NCI-H2171 treated with DMSO at 0.1 percent for 48 hours (cell line): Measurements from ENCODE around the gene HDAC4.

ENCODE experiments used
- DNase-seq: peaks from one replicate; lab custom pipeline; 2025; lab: John Stamatoyannopoulos, UW

The HDAC4 gene

GRCh38 chr2:239425631-239426030 is 24.8 kb upstream of the HDAC4 start:
- no peak for DNase-seq

- DNase-seq, result no peak
These were observed 23.7 kb upstream of the HDAC4 start for GRCh38 chr2:239424337-239425045.

- no peak for DNase-seq
These were observed 22.7 kb upstream of the HDAC4 start for GRCh38 chr2:239423551-239423950.

- DNase-seq, result no peak
These were observed 21.0 kb upstream of the HDAC4 start for GRCh38 chr2:239421851-239422250.

- no peak for DNase-seq
These were observed 19.3 kb upstream of the HDAC4 start for GRCh38 chr2:239420082-239420481.

GRCh38 chr2:239418918-239419317 is 18.1 kb upstream of the HDAC4 start:
- no peak for DNase-seq

GRCh38 chr2:239412905-239413603 is 12.2 kb upstream of the HDAC4 start:
- DNase-seq, result no peak

GRCh38 chr2:239411549-239412319 is 10.9 kb upstream of the HDAC4 start:
- no peak for DNase-seq

- DNase-seq, result no peak
These were observed 10.3 kb upstream of the HDAC4 start for GRCh38 chr2:239411117-239411516.

GRCh38 chr2:239409976-239410375 is 9.2 kb upstream of the HDAC4 start:
- DNase-seq, result no peak

GRCh38 chr2:239407112-239407511 is 6.3 kb upstream of the HDAC4 start:
- DNase-seq, result no peak

GRCh38 chr2:239406316-239406995 is 5.6 kb upstream of the HDAC4 start:
- DNase-seq, result no peak

- DNase-seq, result no peak
These were observed 4.3 kb upstream of the HDAC4 start for GRCh38 chr2:239405071-239405470.

GRCh38 chr2:239402666-239403065 is 1.8 kb upstream of the HDAC4 start:
- DNase-seq, result no peak

- DNase-seq, result peak; percentile 56
These were observed 1.0 kb upstream of the HDAC4 start for GRCh38 chr2:239401881-239402233.

- DNase-seq, result peak; percentile 94
These were observed 454 bp upstream of the HDAC4 start for GRCh38 chr2:239401067-239401880.

GRCh38 chr2:239399921-239400595 is 762 bp downstream of the HDAC4 start:
- no peak for DNase-seq

- peak; percentile 9 for DNase-seq
These were observed 1.3 kb downstream of the HDAC4 start for GRCh38 chr2:239399433-239399920.

GRCh38 chr2:239398521-239398921 is 2.3 kb downstream of the HDAC4 start:
- peak; percentile 20 for DNase-seq

GRCh38 chr2:239397931-239398471 is 2.8 kb downstream of the HDAC4 start:
- DNase-seq, result no peak
